Muscle of arm (tissue), 14 donors: ENCODE measurements around the gene CNOT10. TPM values are rescaled to one million over a fixed set of nuclear protein-coding genes. Genes with fewer than 3 reads are reported as not detected.
"Not testable (repeated sequence)": the region's sequence is repeated elsewhere in the genome, so short reads cannot be mapped to it uniquely, and the experiment has no call there.

Source experiments
- DNase-seq: peaks from one replicate; pipeline ENCODE4 v3.0.0-alpha.2; 2013
- long read RNA-seq, 11 donors: transcript quantifications; one replicate each; lab custom pipeline, GENCODE V29; 2026
- polyA plus RNA-seq, 12 donors: library from polyadenylated mRNA; unstranded; fragments of 120-200 nt; gene quantifications; one replicate each; pipeline ENCODE4 v1.2.1, GENCODE V29; 2013; ENCODE audit not compliant: insufficient read length in 12 of 12

The CNOT10 gene, protein sequence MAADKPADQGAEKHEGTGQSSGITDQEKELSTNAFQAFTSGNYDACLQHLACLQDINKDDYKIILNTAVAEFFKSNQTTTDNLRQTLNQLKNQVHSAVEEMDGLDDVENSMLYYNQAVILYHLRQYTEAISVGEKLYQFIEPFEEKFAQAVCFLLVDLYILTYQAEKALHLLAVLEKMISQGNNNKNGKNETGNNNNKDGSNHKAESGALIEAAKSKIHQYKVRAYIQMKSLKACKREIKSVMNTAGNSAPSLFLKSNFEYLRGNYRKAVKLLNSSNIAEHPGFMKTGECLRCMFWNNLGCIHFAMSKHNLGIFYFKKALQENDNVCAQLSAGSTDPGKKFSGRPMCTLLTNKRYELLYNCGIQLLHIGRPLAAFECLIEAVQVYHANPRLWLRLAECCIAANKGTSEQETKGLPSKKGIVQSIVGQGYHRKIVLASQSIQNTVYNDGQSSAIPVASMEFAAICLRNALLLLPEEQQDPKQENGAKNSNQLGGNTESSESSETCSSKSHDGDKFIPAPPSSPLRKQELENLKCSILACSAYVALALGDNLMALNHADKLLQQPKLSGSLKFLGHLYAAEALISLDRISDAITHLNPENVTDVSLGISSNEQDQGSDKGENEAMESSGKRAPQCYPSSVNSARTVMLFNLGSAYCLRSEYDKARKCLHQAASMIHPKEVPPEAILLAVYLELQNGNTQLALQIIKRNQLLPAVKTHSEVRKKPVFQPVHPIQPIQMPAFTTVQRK
- polyA plus RNA-seq, result 10 to 100 TPM in 11 of 12 donors, not detected in 1; 21.5 to 40.5 (median 28.7) TPM
- long read RNA-seq, donor 1, partial matches to known transcripts, result 0 of 3 reads
- long read RNA-seq, donor 1, other reads (novel, unspliced or antisense), result 0 of 3 reads
- long read RNA-seq, donor 2, partial matches to known transcripts, result 0 of 3 reads
- long read RNA-seq, donor 2, other reads (novel, unspliced or antisense), result 0 of 3 reads
- long read RNA-seq, donor 3, partial matches to known transcripts, result 0 of 3 reads
- long read RNA-seq, donor 3, other reads (novel, unspliced or antisense), result 0 of 3 reads
- long read RNA-seq, donor 4, partial matches to known transcripts, result 0 of 3 reads
- long read RNA-seq, donor 4, other reads (novel, unspliced or antisense), result 0 of 3 reads
- long read RNA-seq, donor 5, partial matches to known transcripts, result 0 of 4 reads
- long read RNA-seq, donor 5, other reads (novel, unspliced or antisense), result 0 of 4 reads
- long read RNA-seq, donor 6, partial matches to known transcripts, result 0 of 1 reads
- long read RNA-seq, donor 6, other reads (novel, unspliced or antisense), result 0 of 1 reads
- long read RNA-seq, donor 7, partial matches to known transcripts, result 0 of 2 reads
- long read RNA-seq, donor 7, other reads (novel, unspliced or antisense), result 0 of 2 reads
- long read RNA-seq, donor 8, partial matches to known transcripts, result 0 of 5 reads
- long read RNA-seq, donor 8, other reads (novel, unspliced or antisense), result 0 of 5 reads
- long read RNA-seq, donor 9, partial matches to known transcripts, result 0 of 2 reads
- long read RNA-seq, donor 9, other reads (novel, unspliced or antisense), result 0 of 2 reads
- long read RNA-seq, donor 10, partial matches to known transcripts, result 0 of 3 reads
- long read RNA-seq, donor 10, other reads (novel, unspliced or antisense), result 0 of 3 reads
- long read RNA-seq, donor 11, partial matches to known transcripts, result 0 of 1 reads
- long read RNA-seq, donor 11, other reads (novel, unspliced or antisense), result 0 of 1 reads

DNA sequence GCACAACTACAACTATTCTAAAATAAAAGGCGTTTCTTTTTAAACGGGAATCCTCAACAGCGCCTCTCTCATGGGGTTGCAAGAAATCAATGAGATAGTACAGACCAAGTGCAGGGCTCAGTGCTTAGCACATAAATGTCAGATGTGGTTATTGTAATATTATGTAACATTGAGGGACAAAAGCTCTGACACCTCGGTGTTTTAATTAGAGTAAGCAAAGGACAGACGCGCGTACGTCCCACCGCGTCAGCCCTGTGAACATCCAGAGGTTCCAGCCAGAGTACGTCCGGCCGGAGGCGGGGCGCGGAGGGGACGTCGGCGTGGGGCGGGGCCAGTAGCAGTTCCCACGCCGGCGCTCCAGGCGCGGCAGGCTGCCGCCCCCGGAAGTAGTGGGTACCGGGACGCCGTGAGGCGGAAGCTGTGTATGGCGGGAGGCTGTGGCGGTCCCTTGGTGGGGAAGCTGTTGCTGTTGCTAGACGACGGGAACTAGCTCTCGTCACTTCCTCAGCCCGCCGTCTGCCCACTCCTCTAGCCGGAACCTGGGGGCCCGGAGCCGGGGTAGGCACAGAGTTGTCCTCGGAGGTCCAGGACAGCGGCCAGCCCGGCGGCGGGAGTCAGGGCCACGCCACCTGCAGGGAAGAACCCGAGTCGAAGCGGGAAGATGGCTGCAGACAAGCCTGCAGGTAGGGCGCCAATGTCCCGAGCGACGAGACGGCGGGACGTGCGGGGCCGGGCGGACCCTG is at the start of gene CNOT10:
TSS of gene CNOT10 (plus strand) at position 389 of the 743 bp plus-strand sequence. CDS start at position 662, 273 bp downstream.
- peak; percentile 93 for DNase-seq

- no peak for DNase-seq
Measured at GRCh38 chr3:32640939-32641338, 44.0 kb upstream of the CNOT10 start.

DNA sequence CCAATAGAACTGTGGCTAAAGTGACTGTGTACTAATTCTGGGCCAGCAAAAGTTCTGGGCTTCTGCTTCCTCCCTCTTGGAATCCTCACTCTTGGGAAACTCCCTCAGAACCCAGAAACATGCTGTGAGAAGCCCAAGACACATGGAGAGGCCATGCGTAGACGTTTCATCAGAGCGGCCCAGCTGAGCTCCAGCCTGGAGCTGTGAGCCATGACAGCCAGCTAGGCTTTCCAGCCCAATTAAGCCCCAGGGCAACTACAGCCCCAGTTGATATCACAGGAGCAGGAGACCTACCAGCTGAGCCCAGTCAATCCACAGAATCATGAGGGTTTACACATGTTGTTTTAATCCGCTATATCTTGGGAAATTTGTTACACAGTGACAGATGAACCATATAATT is 43.6 kb upstream of the CNOT10 start:
- DNase-seq, result no peak

- DNase-seq, result no peak
Measured at GRCh38 chr3:32643354-32643753, 41.6 kb upstream of the CNOT10 start.

- no peak for DNase-seq
Measured at GRCh38 chr3:32643816-32644215, 41.2 kb upstream of the CNOT10 start.

- DNase-seq, result no peak
Measured at GRCh38 chr3:32644380-32644779, 40.6 kb upstream of the CNOT10 start.

DNA sequence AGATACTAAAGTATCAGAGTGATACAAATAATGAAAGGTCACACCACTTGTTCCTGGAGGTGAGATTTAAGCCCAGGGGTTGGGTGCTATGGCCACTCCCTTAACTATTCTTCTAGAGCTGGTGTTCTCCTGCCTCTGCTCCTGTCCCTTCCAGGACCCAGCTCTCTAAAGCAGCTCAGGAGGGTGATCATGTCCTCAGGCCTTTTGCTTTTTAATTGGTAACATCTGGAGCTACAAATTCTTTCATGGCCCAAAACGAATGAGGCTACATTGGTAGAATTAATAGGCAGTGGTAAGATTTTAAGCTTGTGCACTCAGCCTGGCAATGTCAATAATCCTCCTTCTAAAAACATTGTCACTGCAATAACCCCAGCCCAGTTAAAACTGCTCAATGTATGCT is 38.2 kb upstream of the CNOT10 start:
- DNase-seq, result no peak

GRCh38 chr3:32652337-32653100 is 32.5 kb upstream of the CNOT10 start:
- DNase-seq, result not testable (repeated sequence)

DNA sequence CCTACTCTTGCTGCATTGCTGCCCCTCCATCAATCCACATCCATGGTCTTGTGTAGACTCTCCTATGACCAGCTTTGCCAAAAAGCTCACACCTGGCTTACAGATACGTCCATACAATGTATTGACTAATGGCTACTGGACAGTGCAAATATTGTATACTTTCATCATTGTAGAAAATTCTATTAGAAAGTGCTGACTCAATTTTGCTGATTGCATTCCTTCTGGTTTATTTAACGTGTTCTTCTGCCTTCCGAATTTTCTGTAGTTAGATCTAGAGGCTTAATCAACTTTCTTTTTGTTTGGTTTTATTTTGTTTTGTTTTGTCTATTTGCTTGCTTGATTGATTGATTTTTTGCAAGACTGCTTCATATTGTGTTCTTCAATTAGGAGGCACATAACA is 29.8 kb upstream of the CNOT10 start:
- DNase-seq, result no peak

DNA sequence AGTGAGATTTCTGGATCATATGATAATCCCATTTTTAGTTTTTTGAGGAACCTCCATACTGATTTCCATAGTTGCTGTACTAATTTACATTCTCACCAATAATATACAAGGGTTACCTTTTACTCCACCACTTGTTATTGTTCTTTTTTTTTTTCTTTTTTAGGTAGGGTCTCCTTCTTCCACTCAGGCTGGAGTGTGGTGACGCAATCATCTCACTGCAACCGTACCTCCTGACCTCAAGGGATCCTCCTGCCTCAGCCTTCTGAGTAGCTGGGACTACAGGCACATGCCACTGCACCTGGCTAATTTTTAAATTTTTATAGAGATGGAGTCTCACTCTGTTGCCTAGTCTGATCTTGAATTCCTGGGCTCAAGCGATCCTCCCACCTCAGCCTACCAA is 24.4 kb upstream of the CNOT10 start:
- no peak for DNase-seq

DNA sequence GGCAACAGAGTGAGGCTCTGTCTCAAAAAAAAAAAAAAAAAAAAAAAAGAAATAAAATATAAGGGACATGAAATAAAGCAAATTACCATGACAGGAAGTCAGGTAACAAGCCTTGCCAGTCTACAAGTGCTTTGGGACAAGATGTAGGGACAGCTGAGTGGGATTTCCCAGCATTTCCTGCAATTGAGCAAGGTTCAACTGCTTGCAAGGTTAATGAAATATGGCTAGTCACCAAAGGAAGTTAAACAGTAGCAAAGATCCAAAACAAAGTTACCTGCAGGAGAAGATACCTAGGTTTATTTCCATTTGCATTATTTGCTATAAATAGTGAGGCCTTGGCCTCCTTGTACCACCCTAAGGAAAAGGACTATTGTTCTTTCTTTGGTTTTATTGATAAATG is 22.3 kb upstream of the CNOT10 start:
- no peak for DNase-seq

- DNase-seq, result peak; percentile 24
Measured at GRCh38 chr3:32664630-32665075, 20.3 kb upstream of the CNOT10 start.

- DNase-seq, result no peak
Measured at GRCh38 chr3:32667072-32667582, 17.9 kb upstream of the CNOT10 start.

GRCh38 chr3:32669226-32669625 is 15.8 kb upstream of the CNOT10 start:
- DNase-seq, result not testable (repeated sequence)

DNA sequence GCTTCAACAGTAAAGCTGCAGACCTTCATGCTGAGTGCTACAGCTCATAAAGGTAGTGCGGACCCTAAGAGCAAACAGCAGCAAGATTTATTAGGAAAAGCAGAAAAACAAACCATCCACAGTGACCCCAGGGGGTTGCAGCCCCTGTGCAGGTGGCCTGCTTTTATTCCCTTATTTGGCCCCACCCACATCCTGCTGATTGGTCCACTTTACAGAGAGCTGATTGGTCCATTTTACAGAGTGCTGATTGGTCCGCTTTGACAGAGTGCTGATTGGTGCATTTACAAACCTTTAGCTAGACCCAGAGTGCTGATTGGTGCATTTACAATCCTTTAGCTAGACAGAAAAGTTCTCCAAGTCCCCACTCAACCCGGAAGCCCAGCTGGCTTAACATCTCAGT is 11.3 kb upstream of the CNOT10 start:
- not testable (repeated sequence) for DNase-seq

GRCh38 chr3:32675164-32675563 is 9.8 kb upstream of the CNOT10 start:
- no peak for DNase-seq

DNA sequence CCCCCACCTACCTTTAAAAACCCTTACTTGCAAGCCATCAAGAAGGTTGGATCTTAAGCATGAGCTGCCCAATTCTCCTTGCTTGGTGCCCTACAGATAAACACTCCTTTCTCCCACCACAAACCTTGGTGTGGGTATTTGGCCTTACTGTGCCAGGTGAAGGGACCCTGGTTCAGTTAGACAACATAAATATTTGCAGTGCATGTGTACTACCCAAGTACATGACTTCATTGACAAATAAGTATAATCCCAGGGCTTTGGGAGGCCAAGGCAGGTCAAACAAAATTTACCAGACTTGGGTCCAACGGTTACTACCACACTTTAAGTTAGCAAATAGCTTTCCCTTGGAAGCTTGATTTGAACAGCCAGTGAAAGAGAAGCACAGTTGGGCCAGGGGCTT is 9.3 kb upstream of the CNOT10 start:
- DNase-seq, result no peak

- DNase-seq, result no peak
Measured at GRCh38 chr3:32681811-32682210, 3.2 kb upstream of the CNOT10 start.
